ENCODE data around the gene CLEC11A.
"Not testable (repeated sequence)": the region's sequence is repeated elsewhere in the genome, so short reads cannot be mapped to it uniquely, and the experiment has no call there.

CLEC11A gene

GRCh38 chr19:50759886-50760285 is 36.7 kb downstream of the CLEC11A start:
- no peak for DNase-seq (ENCODE audit: extremely low read depth, low read depth)

GRCh38 chr19:50761501-50761900 is 38.3 kb downstream of the CLEC11A start:
- not testable (repeated sequence) for H3K4me3 ChIP-seq (replicated peaks; ENCODE audit: low read depth, low read length); DNase-seq (ENCODE audit: extremely low read depth, low read depth)

More at GRCh38 chr19:50759886-50760285, 36.7 kb downstream of the CLEC11A start:
- TF ChIP-seq CTCF (IDR thresholded peaks at IDR 0.05; ENCODE audit: low read depth, low read length, missing control alignments): no peak
- no peak overlapping the region for H3K4me3 ChIP-seq (replicated peaks; ENCODE audit: low read depth, low read length)

GRCh38 chr19:50763521-50763920 is 40.4 kb downstream of the CLEC11A start:
- DNase-seq (ENCODE audit: extremely low read depth, low read depth); H3K4me3 ChIP-seq (replicated peaks; ENCODE audit: low read depth, low read length): not testable (repeated sequence)

GRCh38 chr19:50764409-50764808 is 41.2 kb downstream of the CLEC11A start:
- TF ChIP-seq CTCF (IDR thresholded peaks at IDR 0.05; ENCODE audit: low read depth, low read length, missing control alignments): no peak
- DNase-seq (ENCODE audit: extremely low read depth, low read depth): no peak
- no peak overlapping the region for H3K4me3 ChIP-seq (replicated peaks; ENCODE audit: low read depth, low read length)

GRCh38 chr19:50766746-50767145 is 43.6 kb downstream of the CLEC11A start:
- not testable (repeated sequence) for DNase-seq (ENCODE audit: extremely low read depth, low read depth); H3K4me3 ChIP-seq (replicated peaks; ENCODE audit: low read depth, low read length)

GRCh38 chr19:50767263-50767662 is 44.1 kb downstream of the CLEC11A start:
- not testable (repeated sequence) for DNase-seq (ENCODE audit: extremely low read depth, low read depth); H3K4me3 ChIP-seq (replicated peaks; ENCODE audit: low read depth, low read length)

GRCh38 chr19:50768277-50768676 is 45.1 kb downstream of the CLEC11A start:
- no peak overlapping the region for H3K4me3 ChIP-seq (replicated peaks; ENCODE audit: low read depth, low read length)
- no peak for DNase-seq (ENCODE audit: extremely low read depth, low read depth)
- TF ChIP-seq CTCF (IDR thresholded peaks at IDR 0.05; ENCODE audit: low read depth, low read length, missing control alignments): no peak

GRCh38 chr19:50770164-50770563 is 47.0 kb downstream of the CLEC11A start, which contains the start of gene GPR32:
Gene GPR32, plus strand, starts transcription at chr19:50770464. Its CDS starts 137 bp downstream, at chr19:50770601.
- not testable (repeated sequence) for H3K4me3 ChIP-seq (replicated peaks; ENCODE audit: low read depth, low read length); DNase-seq (ENCODE audit: extremely low read depth, low read depth)

GRCh38 chr19:50770888-50771287 is 47.7 kb downstream of the CLEC11A start:
- H3K4me3 ChIP-seq (replicated peaks; ENCODE audit: low read depth, low read length): no peak overlapping the region
- no peak for TF ChIP-seq CTCF (IDR thresholded peaks at IDR 0.05; ENCODE audit: low read depth, low read length, missing control alignments)
- DNase-seq (ENCODE audit: extremely low read depth, low read depth): no peak

- TF ChIP-seq CTCF (IDR thresholded peaks at IDR 0.05; ENCODE audit: low read depth, low read length, missing control alignments): no peak
Observed at GRCh38 chr19:50772476-50772875, 49.3 kb downstream of the CLEC11A start.

GRCh38 chr19:50772912-50773311 is 49.7 kb downstream of the CLEC11A start:
- not testable (repeated sequence) for H3K4me3 ChIP-seq (replicated peaks; ENCODE audit: low read depth, low read length); DNase-seq (ENCODE audit: extremely low read depth, low read depth)

More at GRCh38 chr19:50772476-50772875, 49.3 kb downstream of the CLEC11A start:
- DNase-seq (ENCODE audit: extremely low read depth, low read depth): no peak
- no peak overlapping the region for H3K4me3 ChIP-seq (replicated peaks; ENCODE audit: low read depth, low read length)

- DNase-seq (ENCODE audit: extremely low read depth, low read depth); H3K4me3 ChIP-seq (replicated peaks; ENCODE audit: low read depth, low read length): not testable (repeated sequence)
Observed at GRCh38 chr19:50773454-50773853, 50.3 kb downstream of the CLEC11A start.
